Measurements from ENCODE around the gene PKN2. TPM values are rescaled to one million over a fixed set of nuclear protein-coding genes. Genes with fewer than 3 reads are reported as not detected.
A peak's percentile ranks its signal among the peaks of the same experiment; 100 is the strongest.

Gene PKN2
- total RNA-seq, 4 donors from 2014 or later, result 47.5 to 89.9 (median 55.5) TPM

DNA sequence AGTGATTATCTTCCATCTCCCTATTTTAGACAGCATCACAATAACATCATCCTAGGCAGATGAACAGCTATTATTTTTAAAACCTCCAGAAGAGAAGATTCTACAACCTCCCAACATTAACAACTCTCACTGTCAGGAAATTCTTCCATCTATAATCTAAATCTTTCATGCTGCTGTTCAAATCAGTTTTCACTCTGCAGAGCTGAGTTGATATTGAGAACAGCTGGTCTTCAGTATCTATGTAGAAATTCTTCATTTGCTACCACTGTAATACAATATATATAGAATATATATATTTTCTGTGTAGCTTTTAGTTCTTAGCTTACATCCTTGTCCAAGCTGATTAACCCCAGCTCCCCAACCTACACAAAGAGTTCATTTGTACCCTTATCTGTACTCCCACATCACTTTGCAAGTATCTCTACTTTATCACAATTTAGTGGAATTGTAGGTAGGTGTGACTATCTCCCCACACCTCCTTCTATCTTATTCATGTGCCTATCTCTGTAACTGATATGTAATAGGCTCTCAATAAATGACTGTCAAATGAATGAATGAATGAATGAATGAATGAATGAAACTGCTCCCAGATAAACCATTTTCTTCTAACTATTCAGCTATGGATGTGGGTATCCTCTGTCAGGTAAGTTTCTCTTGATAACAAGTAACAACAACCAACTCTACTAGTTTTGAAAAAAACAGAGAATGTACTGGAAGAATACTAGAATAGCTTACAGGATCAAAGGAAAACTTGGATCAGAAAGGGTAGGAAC lies 37.4 kb upstream of the PKN2 start:
- TF ChIP-seq POLR2A (IDR thresholded peaks at IDR 0.05), result no peak
- TF ChIP-seq, protein P1, sequence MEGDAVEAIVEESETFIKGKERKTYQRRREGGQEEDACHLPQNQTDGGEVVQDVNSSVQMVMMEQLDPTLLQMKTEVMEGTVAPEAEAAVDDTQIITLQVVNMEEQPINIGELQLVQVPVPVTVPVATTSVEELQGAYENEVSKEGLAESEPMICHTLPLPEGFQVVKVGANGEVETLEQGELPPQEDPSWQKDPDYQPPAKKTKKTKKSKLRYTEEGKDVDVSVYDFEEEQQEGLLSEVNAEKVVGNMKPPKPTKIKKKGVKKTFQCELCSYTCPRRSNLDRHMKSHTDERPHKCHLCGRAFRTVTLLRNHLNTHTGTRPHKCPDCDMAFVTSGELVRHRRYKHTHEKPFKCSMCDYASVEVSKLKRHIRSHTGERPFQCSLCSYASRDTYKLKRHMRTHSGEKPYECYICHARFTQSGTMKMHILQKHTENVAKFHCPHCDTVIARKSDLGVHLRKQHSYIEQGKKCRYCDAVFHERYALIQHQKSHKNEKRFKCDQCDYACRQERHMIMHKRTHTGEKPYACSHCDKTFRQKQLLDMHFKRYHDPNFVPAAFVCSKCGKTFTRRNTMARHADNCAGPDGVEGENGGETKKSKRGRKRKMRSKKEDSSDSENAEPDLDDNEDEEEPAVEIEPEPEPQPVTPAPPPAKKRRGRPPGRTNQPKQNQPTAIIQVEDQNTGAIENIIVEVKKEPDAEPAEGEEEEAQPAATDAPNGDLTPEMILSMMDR (IDR thresholded peaks at IDR 0.05), result no peak
- Histone ChIP-seq H3K4me3 (replicated peaks in 1 of 3) (no peak overlapping the region), H3K4me1 (no peaks in the 10 kb centered on the region), H3K27me3 (no peaks in the 10 kb centered on the region), H3K36me3 (no peaks in the 10 kb centered on the region), H3K27ac (no peak overlapping the region), H3K9me3 (no peaks in the 10 kb centered on the region)
- DNase-seq, result no peak
- intact Hi-C loops (cut with DNase I), result no loop called here

DNA sequence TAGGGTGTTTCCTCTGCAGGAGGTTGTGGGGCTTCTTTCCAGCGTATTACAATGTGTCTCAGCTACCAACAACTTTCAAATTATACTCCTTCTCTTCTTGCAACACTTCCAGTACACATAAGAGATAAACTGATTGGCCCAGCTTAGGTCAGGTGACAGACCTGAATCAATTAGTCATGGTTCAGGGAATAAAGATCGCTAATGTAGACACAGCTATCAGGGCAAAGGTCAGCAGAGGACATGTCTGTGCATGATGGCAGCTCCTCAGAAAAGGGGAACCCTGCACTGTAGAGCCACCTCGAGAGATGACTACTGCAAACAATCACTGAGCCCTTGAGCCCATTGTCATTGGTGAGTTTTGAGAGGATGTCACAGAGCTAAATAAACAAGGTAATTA lies 36.8 kb upstream of the PKN2 start:
- Histone ChIP-seq H3K4me1 (no peaks in the 10 kb centered on the region), H3K9me3 (no peaks in the 10 kb centered on the region), H3K27me3 (no peaks in the 10 kb centered on the region), H3K4me3 (replicated peaks in 1 of 3) (no peak overlapping the region), H3K36me3 (no peaks in the 10 kb centered on the region), H3K27ac (no peak overlapping the region)
- no peak for DNase-seq
- WGBS, 2 donors, result 55 to 58% methylated on average over 3 of the region's 3 CpGs
- TF ChIP-seq, protein P1 (IDR thresholded peaks at IDR 0.05), result no peak
- intact Hi-C loops (cut with DNase I), result no loop called here

DNA sequence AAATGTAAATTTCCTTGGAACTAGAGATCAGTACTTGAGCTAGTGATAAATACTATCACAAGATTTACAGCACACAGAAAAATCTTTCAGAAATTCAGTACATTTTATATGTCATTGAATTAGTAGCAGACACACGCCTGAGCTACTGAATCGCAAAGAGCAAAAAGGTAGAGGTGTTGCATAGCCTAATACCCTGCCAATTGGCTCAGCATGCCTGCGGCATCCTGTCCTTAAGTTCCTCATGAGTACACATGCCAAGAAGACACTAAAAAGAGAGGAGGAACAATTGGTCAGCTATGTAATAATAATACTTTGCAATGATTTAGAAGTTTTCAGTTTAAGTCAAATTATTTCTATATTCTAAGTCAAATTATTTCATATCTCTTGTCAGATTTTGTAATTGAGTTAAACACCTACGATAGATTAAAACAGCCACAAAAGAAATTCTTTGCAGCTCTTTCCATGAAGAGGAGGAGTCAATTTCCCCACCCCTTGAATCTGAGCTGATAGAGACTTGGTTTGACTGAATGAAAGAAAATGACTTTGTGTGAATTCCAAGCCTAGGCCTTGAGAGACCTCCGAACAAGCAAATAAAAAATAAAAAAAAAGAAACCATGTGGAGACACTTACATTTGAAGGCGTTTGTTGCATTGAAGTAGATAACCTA lies 36.2 kb upstream of the PKN2 start:
- Histone ChIP-seq H3K4me1 (no peaks in the 10 kb centered on the region), H3K36me3 (no peaks in the 10 kb centered on the region), H3K9me3 (no peaks in the 10 kb centered on the region), H3K27me3 (no peaks in the 10 kb centered on the region), H3K27ac (no peak overlapping the region), H3K4me3 (replicated peaks in 1 of 3) (no peak overlapping the region)
- intact Hi-C loops (cut with DNase I), result no loop called here
- DNase-seq, result peak in 1 of 2 donors; percentile 36
- WGBS, 2 donors, result 69 to 76% methylated on average over 6 of the region's 6 CpGs
- TF ChIP-seq, protein P1 (IDR thresholded peaks at IDR 0.05), result no peak
- no peak for TF ChIP-seq POLR2A (IDR thresholded peaks at IDR 0.05)

DNA sequence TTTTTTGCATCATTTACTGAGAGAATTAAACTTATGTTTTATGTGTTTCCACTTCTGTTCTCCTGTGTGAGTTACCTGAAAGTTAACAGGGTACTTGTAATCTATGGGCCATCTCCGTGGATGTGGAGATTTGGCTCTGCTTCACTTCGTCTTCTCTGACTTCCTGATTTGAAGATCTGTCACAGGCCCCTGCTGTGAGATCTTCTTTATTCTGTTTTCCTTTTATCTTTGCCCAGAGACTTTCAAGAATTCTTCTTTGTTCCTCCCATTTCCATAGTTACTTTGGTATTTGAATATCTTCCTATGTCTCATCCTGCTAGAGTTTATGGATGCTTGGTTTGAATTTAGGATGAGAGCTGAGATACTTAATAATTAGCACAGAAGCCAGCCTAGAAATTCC lies 35.4 kb upstream of the PKN2 start:
- 67 to 68% methylated on average over 2 of the region's 2 CpGs for WGBS, 2 donors
- Histone ChIP-seq H3K4me3 (replicated peaks in 1 of 3) (no peak overlapping the region), H3K9me3 (no peaks in the 10 kb centered on the region), H3K27me3 (no peaks in the 10 kb centered on the region), H3K27ac (no peak overlapping the region), H3K4me1 (no peaks in the 10 kb centered on the region), H3K36me3 (no peaks in the 10 kb centered on the region)
- no peak for DNase-seq
- intact Hi-C loops (cut with DNase I), result no loop called here
- TF ChIP-seq, protein P1 (IDR thresholded peaks at IDR 0.05), result no peak
- no peak for TF ChIP-seq POLR2A (IDR thresholded peaks at IDR 0.05)

DNA sequence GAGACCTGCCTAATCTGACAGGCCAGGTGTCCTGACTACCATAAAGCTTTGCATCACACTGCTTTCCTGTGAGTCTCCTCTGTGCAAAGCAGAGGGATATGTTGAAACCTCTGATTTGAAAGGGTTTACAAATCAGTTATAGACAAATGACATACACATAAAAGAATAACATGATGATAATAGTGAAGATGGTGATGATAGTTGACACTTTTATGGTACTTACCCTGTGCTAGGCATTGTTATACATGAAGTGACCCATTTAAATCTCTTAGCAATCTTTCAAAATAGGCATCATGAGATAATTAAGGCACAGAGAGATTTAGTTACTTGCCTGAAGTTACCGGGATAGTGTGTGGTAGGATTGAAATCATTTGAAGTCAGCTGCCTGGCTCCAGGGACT lies 34.1 kb upstream of the PKN2 start:
- Histone ChIP-seq H3K4me1 (no peaks in the 10 kb centered on the region), H3K4me3 (replicated peaks in 1 of 3) (no peak overlapping the region), H3K27ac (no peak overlapping the region), H3K36me3 (no peaks in the 10 kb centered on the region), H3K9me3 (no peaks in the 10 kb centered on the region), H3K27me3 (no peaks in the 10 kb centered on the region)
- TF ChIP-seq POLR2A (IDR thresholded peaks at IDR 0.05), result no peak
- TF ChIP-seq, protein P1 (IDR thresholded peaks at IDR 0.05), result no peak
- no peak for DNase-seq
- intact Hi-C loops (cut with DNase I), result no loop called here
- WGBS, 2 donors, result 76 to 81% methylated on average over 1 of the region's 1 CpG

All from thyroid gland (tissue), 4 donors.